ENCODE measurements around the gene SHANK1. TPM values are rescaled to one million over a fixed set of nuclear protein-coding genes. Genes with fewer than 3 reads are reported as not detected.

SHANK1 gene
- total and polyA plus RNA-seq, 2 of the 13 experiments (the other 11 are each of a cell fraction or from before 2014, with no cell fraction given) = not detected

DNA sequence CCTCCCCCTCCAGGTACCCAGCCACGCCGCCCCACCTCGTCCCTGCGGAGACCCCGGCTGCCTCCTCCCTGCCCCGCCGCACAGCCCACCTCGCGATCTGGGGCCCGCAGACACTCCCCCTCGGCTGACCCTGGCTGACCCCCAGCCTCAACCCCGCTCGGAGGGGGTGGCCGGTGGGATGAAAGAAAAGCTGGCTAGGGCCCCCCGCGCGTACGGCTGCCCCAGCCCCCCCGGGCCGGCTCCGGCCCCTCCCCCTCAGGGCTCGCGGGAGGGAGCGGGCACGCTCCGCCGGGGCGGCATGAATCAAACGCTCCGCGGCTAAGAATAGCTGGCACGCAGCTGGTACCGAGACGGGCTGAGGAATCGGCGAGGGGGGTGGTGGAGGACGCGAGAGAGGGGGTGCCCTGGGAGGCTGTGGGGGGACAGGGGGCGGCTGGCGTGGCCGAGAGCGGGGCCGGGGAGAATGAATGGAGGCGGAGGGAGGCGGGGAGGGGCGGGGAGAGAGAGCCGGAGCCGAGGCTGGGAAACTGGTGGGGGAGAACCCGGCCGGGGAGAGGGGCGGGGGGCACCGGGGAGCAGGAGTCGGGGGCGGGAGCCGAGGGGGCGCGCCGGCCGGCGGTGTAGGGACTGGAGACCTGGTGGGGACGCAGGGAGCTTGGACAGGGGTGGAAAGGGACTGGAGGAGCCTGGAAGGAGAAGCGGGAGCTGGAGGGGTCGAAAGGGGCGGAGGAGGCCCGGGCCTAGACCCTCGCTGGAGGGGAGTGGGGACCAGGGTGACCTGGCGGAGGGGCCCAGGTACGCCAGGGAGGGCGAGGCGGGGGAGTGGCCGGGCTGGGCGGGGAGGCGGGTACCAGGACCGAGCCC, 1.1 kb downstream of the SHANK1 start:
- H3K9ac ChIP-seq (ENCODE audit: insufficient read depth, low read depth, low read length) = no peak overlapping the region
- no peaks in the 10 kb centered on the region for H3K4me1 ChIP-seq (ENCODE audit: insufficient read depth, low read length)
- H4K20me1 ChIP-seq (ENCODE audit: insufficient read depth, low read length) = no peaks in the 10 kb centered on the region
- DNase-seq (ENCODE audit: low spot score) = no peak
- no peak overlapping the region for H2AFZ ChIP-seq (ENCODE audit: low read length)
- no TSS peak for BruUV-seq (replicated peaks)
- in situ Hi-C loops (cut with HindIII; ENCODE audit: extremely low pct_ligation_motif_present, low pct_unique_long_range_greater_than_20kb) = no loop called here
- 13% methylated on average over 47 of the region's 74 CpGs for WGBS (ENCODE audit: low lambda C conversion rate)
- H3K79me2 ChIP-seq (ENCODE audit: insufficient read depth, low read length) = no peaks in the 10 kb centered on the region
- no peak overlapping the region for H3K27ac ChIP-seq (ENCODE audit: extremely low read length, insufficient read depth, low read length)
- no peaks in the 10 kb centered on the region for H3K9me3 ChIP-seq (ENCODE audit: low read length)
- no peak overlapping the region for H3K4me2 ChIP-seq (ENCODE audit: low read depth, low read length)
- no peak for ATAC-seq
- CTCF ChIA-PET (ENCODE audit: low intra/inter-chr PET ratio, low total read pairs) = no interaction called here
- POLR2A ChIA-PET = interaction anchor here (0.6 kb wide), 1 partner anchor 38 kb away, joined by 3 read pairs; no protein-coding TSS in a partner anchor
- no peak for FAIRE-seq
- H3K27me3 ChIP-seq (ENCODE audit: control insufficient read depth in 1 of 2, insufficient read depth in 2 of 2, low read length in 2 of 2) = peaks cover 13 to 64% of the 10 kb centered on the region in 2 experiments
- intact Hi-C loops (cut with micrococcal nuclease; ENCODE audit: unreplicated experiment) = no loop called here
- H3K4me3 ChIP-seq (replicated peaks in 1 of 3; ENCODE audit: insufficient read depth in 1 of 3, low read depth in 2 of 3, low read length in 3 of 3) = no peak overlapping the region
- no peaks in the 10 kb centered on the region for H3K36me3 ChIP-seq (replicated peaks in 1 of 2; ENCODE audit: control insufficient read depth in 1 of 2, insufficient read depth in 2 of 2, low read length in 2 of 2)
- no peak for TF ChIP-seq SRF (IDR thresholded peaks at IDR 0.05; ENCODE audit: low read depth, low read length)
- TF ChIP-seq ZBTB1 (CRISPR knock-in tag; IDR thresholded peaks at IDR 0.05; ENCODE audit: borderline replicate concordance) = no peak
- TF ChIP-seq, protein P1, sequence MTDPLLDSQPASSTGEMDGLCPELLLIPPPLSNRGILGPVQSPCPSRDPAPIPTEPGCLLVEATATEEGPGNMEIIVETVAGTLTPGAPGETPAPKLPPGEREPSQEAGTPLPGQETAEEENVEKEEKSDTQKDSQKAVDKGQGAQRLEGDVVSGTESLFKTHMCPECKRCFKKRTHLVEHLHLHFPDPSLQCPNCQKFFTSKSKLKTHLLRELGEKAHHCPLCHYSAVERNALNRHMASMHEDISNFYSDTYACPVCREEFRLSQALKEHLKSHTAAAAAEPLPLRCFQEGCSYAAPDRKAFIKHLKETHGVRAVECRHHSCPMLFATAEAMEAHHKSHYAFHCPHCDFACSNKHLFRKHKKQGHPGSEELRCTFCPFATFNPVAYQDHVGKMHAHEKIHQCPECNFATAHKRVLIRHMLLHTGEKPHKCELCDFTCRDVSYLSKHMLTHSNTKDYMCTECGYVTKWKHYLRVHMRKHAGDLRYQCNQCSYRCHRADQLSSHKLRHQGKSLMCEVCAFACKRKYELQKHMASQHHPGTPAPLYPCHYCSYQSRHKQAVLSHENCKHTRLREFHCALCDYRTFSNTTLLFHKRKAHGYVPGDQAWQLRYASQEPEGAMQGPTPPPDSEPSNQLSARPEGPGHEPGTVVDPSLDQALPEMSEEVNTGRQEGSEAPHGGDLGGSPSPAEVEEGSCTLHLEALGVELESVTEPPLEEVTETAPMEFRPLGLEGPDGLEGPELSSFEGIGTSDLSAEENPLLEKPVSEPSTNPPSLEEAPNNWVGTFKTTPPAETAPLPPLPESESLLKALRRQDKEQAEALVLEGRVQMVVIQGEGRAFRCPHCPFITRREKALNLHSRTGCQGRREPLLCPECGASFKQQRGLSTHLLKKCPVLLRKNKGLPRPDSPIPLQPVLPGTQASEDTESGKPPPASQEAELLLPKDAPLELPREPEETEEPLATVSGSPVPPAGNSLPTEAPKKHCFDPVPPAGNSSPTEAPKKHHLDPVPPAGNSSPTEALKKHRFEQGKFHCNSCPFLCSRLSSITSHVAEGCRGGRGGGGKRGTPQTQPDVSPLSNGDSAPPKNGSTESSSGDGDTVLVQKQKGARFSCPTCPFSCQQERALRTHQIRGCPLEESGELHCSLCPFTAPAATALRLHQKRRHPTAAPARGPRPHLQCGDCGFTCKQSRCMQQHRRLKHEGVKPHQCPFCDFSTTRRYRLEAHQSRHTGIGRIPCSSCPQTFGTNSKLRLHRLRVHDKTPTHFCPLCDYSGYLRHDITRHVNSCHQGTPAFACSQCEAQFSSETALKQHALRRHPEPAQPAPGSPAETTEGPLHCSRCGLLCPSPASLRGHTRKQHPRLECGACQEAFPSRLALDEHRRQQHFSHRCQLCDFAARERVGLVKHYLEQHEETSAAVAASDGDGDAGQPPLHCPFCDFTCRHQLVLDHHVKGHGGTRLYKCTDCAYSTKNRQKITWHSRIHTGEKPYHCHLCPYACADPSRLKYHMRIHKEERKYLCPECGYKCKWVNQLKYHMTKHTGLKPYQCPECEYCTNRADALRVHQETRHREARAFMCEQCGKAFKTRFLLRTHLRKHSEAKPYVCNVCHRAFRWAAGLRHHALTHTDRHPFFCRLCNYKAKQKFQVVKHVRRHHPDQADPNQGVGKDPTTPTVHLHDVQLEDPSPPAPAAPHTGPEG (CRISPR knock-in tag; IDR thresholded peaks at IDR 0.05) = no peak
- no peak for TF ChIP-seq NR2F1 (CRISPR knock-in tag; IDR thresholded peaks at IDR 0.05)
- TF ChIP-seq, protein P2, sequence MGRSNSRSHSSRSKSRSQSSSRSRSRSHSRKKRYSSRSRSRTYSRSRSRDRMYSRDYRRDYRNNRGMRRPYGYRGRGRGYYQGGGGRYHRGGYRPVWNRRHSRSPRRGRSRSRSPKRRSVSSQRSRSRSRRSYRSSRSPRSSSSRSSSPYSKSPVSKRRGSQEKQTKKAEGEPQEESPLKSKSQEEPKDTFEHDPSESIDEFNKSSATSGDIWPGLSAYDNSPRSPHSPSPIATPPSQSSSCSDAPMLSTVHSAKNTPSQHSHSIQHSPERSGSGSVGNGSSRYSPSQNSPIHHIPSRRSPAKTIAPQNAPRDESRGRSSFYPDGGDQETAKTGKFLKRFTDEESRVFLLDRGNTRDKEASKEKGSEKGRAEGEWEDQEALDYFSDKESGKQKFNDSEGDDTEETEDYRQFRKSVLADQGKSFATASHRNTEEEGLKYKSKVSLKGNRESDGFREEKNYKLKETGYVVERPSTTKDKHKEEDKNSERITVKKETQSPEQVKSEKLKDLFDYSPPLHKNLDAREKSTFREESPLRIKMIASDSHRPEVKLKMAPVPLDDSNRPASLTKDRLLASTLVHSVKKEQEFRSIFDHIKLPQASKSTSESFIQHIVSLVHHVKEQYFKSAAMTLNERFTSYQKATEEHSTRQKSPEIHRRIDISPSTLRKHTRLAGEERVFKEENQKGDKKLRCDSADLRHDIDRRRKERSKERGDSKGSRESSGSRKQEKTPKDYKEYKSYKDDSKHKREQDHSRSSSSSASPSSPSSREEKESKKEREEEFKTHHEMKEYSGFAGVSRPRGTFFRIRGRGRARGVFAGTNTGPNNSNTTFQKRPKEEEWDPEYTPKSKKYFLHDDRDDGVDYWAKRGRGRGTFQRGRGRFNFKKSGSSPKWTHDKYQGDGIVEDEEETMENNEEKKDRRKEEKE (IDR thresholded peaks at IDR 0.05) = no peak
- no peak for TF ChIP-seq DMAP1 (CRISPR knock-in tag; IDR thresholded peaks at IDR 0.05)
- no peak for TF ChIP-seq MEIS1 (CRISPR knock-in tag; IDR thresholded peaks at IDR 0.05; ENCODE audit: borderline replicate concordance)
- no peak for TF ChIP-seq CBX2 (IDR thresholded peaks at IDR 0.05; ENCODE audit: low read depth, low read length)
- no peak for TF ChIP-seq CBX2 (CRISPR knock-in tag; IDR thresholded peaks at IDR 0.05; ENCODE audit: low read depth)
- TF ChIP-seq ZNF567 (CRISPR knock-in tag; IDR thresholded peaks at IDR 0.05; ENCODE audit: borderline replicate concordance) = no peak
- TF ChIP-seq, protein P3, sequence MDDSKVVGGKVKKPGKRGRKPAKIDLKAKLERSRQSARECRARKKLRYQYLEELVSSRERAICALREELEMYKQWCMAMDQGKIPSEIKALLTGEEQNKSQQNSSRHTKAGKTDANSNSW (CRISPR knock-in tag; IDR thresholded peaks at IDR 0.05; ENCODE audit: borderline replicate concordance) = no peak
- no peak for TF ChIP-seq ZFP36L2 (CRISPR knock-in tag; IDR thresholded peaks at IDR 0.05)
- no peak for TF ChIP-seq MAZ (IDR thresholded peaks at IDR 0.05; ENCODE audit: borderline replicate concordance, low read depth, low read length)
- TF ChIP-seq MAZ (CRISPR knock-in tag; IDR thresholded peaks at IDR 0.05; ENCODE audit: low read depth) = no peak
- TF ChIP-seq ZC3H4 (CRISPR knock-in tag; IDR thresholded peaks at IDR 0.05; ENCODE audit: borderline replicate concordance) = no peak
- no peak for TF ChIP-seq ZNF430 (CRISPR knock-in tag; IDR thresholded peaks at IDR 0.05)

All from HepG2 (cell line).